Rectal smooth muscle tissue (tissue), 1 donor: ENCODE measurements around the gene TMEM147.
A peak's percentile ranks its signal among the peaks of the same experiment; 100 is the strongest.

Source experiments
- H3K27ac ChIP-seq: one replicate; pipeline ENCODE4 v1.7.0; 2013; ENCODE audit warnings: low read depth, low read length, inconsistent platforms
- H3K27me3 ChIP-seq: one replicate; pipeline ENCODE4 v1.7.0; 2013; ENCODE audit warnings: low read length; ENCODE audit not compliant: control insufficient read depth, insufficient read depth
- H3K36me3 ChIP-seq: one replicate; pipeline ENCODE4 v1.7.0; 2013; ENCODE audit warnings: low read length; ENCODE audit not compliant: control insufficient read depth, insufficient read depth
- H3K4me1 ChIP-seq: one replicate; pipeline ENCODE4 v1.7.0; 2013; ENCODE audit warnings: low read length; ENCODE audit not compliant: control insufficient read depth, insufficient read depth
- H3K4me3 ChIP-seq: one replicate; pipeline ENCODE4 v1.7.0; 2013; ENCODE audit warnings: low read length
- H3K9ac ChIP-seq: one replicate; pipeline ENCODE4 v1.7.0; 2013; ENCODE audit warnings: low read length

TMEM147 gene

GRCh38 chr19:35510626-35510964 is 34.8 kb upstream of the TMEM147 start:
- H3K4me1 ChIP-seq = no peaks in the 10 kb centered on the region
- peaks cover 13% of the 10 kb centered on the region for H3K27me3 ChIP-seq
- no peaks in the 10 kb centered on the region for H3K36me3 ChIP-seq
- H3K9ac ChIP-seq = no peak overlapping the region
- no peak overlapping the region for H3K27ac ChIP-seq
- peak overlapping the region; percentile 58 for H3K4me3 ChIP-seq

- H3K27ac ChIP-seq = no peak overlapping the region
- H3K4me3 ChIP-seq = no peak overlapping the region
- no peak overlapping the region for H3K9ac ChIP-seq
- no peaks in the 10 kb centered on the region for H3K36me3 ChIP-seq
- no peaks in the 10 kb centered on the region for H3K4me1 ChIP-seq
- H3K27me3 ChIP-seq = peaks cover 13% of the 10 kb centered on the region
Measured at GRCh38 chr19:35511337-35511736, 34.1 kb upstream of the TMEM147 start.

GRCh38 chr19:35512831-35513627 is 32.4 kb upstream of the TMEM147 start:
- no peaks in the 10 kb centered on the region for H3K4me1 ChIP-seq
- no peaks in the 10 kb centered on the region for H3K36me3 ChIP-seq
- no peak overlapping the region for H3K9ac ChIP-seq
- no peak overlapping the region for H3K4me3 ChIP-seq
- H3K27ac ChIP-seq = no peak overlapping the region
- H3K27me3 ChIP-seq = peaks cover 13% of the 10 kb centered on the region

GRCh38 chr19:35513628-35514281 is 31.7 kb upstream of the TMEM147 start, which contains the start of gene DMKN:
DMKN (minus strand) TSS chr19:35513649; CDS start chr19:35513475, 174 bp downstream.
- Histone ChIP-seq H3K27ac (no peak within 1 kb of the TSS), H3K36me3 (no peaks in the 10 kb centered on the region), H3K9ac (no peak within 1 kb of the TSS), H3K4me3 (no peak within 1 kb of the TSS), H3K4me1 (no peaks in the 10 kb centered on the region), H3K27me3 (peaks cover 13% of the 10 kb centered on the region)

- Histone ChIP-seq H3K27ac (no peak overlapping the region), H3K27me3 (peaks cover 13% of the 10 kb centered on the region), H3K4me3 (no peak overlapping the region), H3K4me1 (no peaks in the 10 kb centered on the region), H3K36me3 (no peaks in the 10 kb centered on the region), H3K9ac (no peak overlapping the region)
Measured at GRCh38 chr19:35514282-35514809, 31.1 kb upstream of the TMEM147 start.

GRCh38 chr19:35516310-35516709 is 29.1 kb upstream of the TMEM147 start:
- H3K36me3 ChIP-seq = no peaks in the 10 kb centered on the region
- H3K4me3 ChIP-seq = no peak overlapping the region
- no peaks in the 10 kb centered on the region for H3K4me1 ChIP-seq
- no peak overlapping the region for H3K27ac ChIP-seq
- no peak overlapping the region for H3K9ac ChIP-seq
- H3K27me3 ChIP-seq = peaks cover 3% of the 10 kb centered on the region

- Histone ChIP-seq H3K36me3 (no peaks in the 10 kb centered on the region), H3K9ac (no peak overlapping the region), H3K27me3 (peaks cover 3% of the 10 kb centered on the region), H3K4me1 (no peaks in the 10 kb centered on the region), H3K27ac (no peak overlapping the region), H3K4me3 (no peak overlapping the region)
Measured at GRCh38 chr19:35517342-35517741, 28.1 kb upstream of the TMEM147 start.

GRCh38 chr19:35518313-35518712 is 27.1 kb upstream of the TMEM147 start:
- H3K36me3 ChIP-seq = no peaks in the 10 kb centered on the region
- H3K4me1 ChIP-seq = no peaks in the 10 kb centered on the region
- no peak overlapping the region for H3K27ac ChIP-seq
- H3K27me3 ChIP-seq = no peaks in the 10 kb centered on the region
- H3K9ac ChIP-seq = no peak overlapping the region
- H3K4me3 ChIP-seq = no peak overlapping the region

- Histone ChIP-seq H3K36me3 (no peaks in the 10 kb centered on the region), H3K9ac (no peak overlapping the region), H3K27ac (no peak overlapping the region), H3K4me1 (no peaks in the 10 kb centered on the region), H3K4me3 (no peak overlapping the region), H3K27me3 (peaks cover 3% of the 10 kb centered on the region)
Measured at GRCh38 chr19:35519291-35519690, 26.1 kb upstream of the TMEM147 start.

- no peak overlapping the region for H3K9ac ChIP-seq
- no peak overlapping the region for H3K27ac ChIP-seq
- H3K4me1 ChIP-seq = no peaks in the 10 kb centered on the region
- no peaks in the 10 kb centered on the region for H3K36me3 ChIP-seq
- H3K27me3 ChIP-seq = peaks cover 3% of the 10 kb centered on the region
- no peak overlapping the region for H3K4me3 ChIP-seq
Measured at GRCh38 chr19:35521124-35521743, 24.2 kb upstream of the TMEM147 start.

- Histone ChIP-seq H3K27ac (no peak overlapping the region), H3K4me1 (no peaks in the 10 kb centered on the region), H3K27me3 (peaks cover 3% of the 10 kb centered on the region), H3K9ac (no peak overlapping the region), H3K4me3 (no peak overlapping the region), H3K36me3 (no peaks in the 10 kb centered on the region)
Measured at GRCh38 chr19:35522745-35523327, 22.6 kb upstream of the TMEM147 start.

GRCh38 chr19:35524181-35524837 is 21.1 kb upstream of the TMEM147 start:
- H3K4me3 ChIP-seq = no peak overlapping the region
- H3K4me1 ChIP-seq = no peaks in the 10 kb centered on the region
- no peak overlapping the region for H3K27ac ChIP-seq
- no peak overlapping the region for H3K9ac ChIP-seq
- H3K36me3 ChIP-seq = no peaks in the 10 kb centered on the region
- peaks cover 3% of the 10 kb centered on the region for H3K27me3 ChIP-seq
